ENCODE data around the gene BTBD7. TPM values are rescaled to one million over a fixed set of nuclear protein-coding genes. Genes with fewer than 3 reads are reported as not detected.

BTBD7 gene
- total RNA-seq, 1 experiment from 2014 or later = 30.1 TPM

DNA sequence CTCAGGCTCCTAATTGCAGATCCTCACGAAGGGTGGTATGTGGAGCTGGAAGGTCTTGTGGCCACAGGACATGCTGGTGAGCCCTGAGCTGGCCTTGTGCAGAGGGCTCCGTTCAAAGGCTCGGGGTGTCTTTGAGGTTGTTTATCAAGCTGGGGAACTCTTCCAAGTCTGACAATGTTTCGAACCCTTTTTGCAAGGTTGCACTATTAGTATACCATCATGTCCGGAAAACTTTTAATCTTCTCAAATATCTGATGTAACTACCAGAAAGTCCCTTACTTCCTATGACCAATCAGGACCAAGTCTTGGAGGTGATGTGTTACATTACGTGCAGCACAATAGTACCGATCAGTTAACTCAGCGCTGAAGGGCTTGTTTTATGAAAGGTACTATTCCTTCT lies 104.3 kb downstream of the BTBD7 start:
- no peak for TF ChIP-seq EZH2 (IDR thresholded peaks at IDR 0.05; ENCODE audit: low read depth)
- TF ChIP-seq, protein P1, sequence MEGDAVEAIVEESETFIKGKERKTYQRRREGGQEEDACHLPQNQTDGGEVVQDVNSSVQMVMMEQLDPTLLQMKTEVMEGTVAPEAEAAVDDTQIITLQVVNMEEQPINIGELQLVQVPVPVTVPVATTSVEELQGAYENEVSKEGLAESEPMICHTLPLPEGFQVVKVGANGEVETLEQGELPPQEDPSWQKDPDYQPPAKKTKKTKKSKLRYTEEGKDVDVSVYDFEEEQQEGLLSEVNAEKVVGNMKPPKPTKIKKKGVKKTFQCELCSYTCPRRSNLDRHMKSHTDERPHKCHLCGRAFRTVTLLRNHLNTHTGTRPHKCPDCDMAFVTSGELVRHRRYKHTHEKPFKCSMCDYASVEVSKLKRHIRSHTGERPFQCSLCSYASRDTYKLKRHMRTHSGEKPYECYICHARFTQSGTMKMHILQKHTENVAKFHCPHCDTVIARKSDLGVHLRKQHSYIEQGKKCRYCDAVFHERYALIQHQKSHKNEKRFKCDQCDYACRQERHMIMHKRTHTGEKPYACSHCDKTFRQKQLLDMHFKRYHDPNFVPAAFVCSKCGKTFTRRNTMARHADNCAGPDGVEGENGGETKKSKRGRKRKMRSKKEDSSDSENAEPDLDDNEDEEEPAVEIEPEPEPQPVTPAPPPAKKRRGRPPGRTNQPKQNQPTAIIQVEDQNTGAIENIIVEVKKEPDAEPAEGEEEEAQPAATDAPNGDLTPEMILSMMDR (conservative IDR thresholded peaks at IDR 0.05) = no peak
- no peaks in the 10 kb centered on the region; the same call in 1 of the 2 replicates for H3K36me3 ChIP-seq (ENCODE audit: low read depth)
- no peaks in the 10 kb centered on the region for H3K27me3 ChIP-seq (ENCODE audit: insufficient read depth, low read depth)
- POLR2A ChIA-PET (ENCODE audit: unreplicated experiment) = no interaction called here
- H3K4me1 ChIP-seq (replicated peaks; ENCODE audit: insufficient read depth) = no peaks in the 10 kb centered on the region
- H3K4me2 ChIP-seq = no peak overlapping the region
- no peak overlapping the region for H2AFZ ChIP-seq
- H3K9me2 ChIP-seq (ENCODE audit: insufficient read depth) = no peaks in the 10 kb centered on the region
- no peaks in the 10 kb centered on the region for H3K79me2 ChIP-seq (ENCODE audit: low read depth)
- CTCF ChIA-PET = no interaction called here
- no peaks in the 10 kb centered on the region for H4K20me1 ChIP-seq (ENCODE audit: insufficient read depth)
- H3K9me3 ChIP-seq (ENCODE audit: insufficient read depth, low read depth) = no peaks in the 10 kb centered on the region
- no peak for DNase-seq
- H3K27ac ChIP-seq = no peak overlapping the region
- intact Hi-C loops (cut with micrococcal nuclease; ENCODE audit: unreplicated experiment) = no loop called here
- H3F3A ChIP-seq (ENCODE audit: insufficient read depth, low read depth) = no peaks in the 10 kb centered on the region
- H3K4me3 ChIP-seq = no peak overlapping the region
- no TSS peak for BruUV-seq (replicated peaks)

DNA sequence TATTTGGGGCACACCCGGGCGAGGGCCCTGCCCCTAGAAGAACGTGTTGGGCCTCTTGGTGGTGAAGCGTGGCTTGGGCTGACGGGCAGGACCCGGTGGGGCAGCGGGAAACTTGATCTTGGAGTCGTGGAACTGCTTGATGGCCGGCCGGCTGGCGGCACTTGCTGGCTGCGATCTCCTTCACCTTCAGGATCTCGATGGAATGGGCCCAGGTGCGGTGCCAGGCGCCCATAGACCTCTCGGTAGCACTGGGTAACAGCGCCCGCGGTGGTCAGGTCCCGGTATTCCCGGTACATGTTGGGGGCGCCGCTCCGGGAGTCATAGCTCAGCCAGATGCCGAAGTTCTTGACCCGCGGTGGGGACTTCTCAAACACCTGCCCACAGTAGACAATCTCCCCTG lies 109.3 kb downstream of the BTBD7 start:
- Histone ChIP-seq H3K79me2 (ENCODE audit: low read depth) (no peaks in the 10 kb centered on the region), H3K4me3 (no peak overlapping the region), H3K9me3 (ENCODE audit: insufficient read depth, low read depth) (no peaks in the 10 kb centered on the region), H3K9me2 (ENCODE audit: insufficient read depth) (no peaks in the 10 kb centered on the region), H3K4me2 (no peak overlapping the region), H3K27me3 (ENCODE audit: insufficient read depth, low read depth) (no peaks in the 10 kb centered on the region), H3K36me3 (ENCODE audit: low read depth) (no peaks in the 10 kb centered on the region; the same call in 1 of the 2 replicates), H4K20me1 (ENCODE audit: insufficient read depth) (no peaks in the 10 kb centered on the region), H2AFZ (no peak overlapping the region), H3K27ac (no peak overlapping the region), H3K4me1 (replicated peaks; ENCODE audit: insufficient read depth) (no peaks in the 10 kb centered on the region), H3F3A (ENCODE audit: insufficient read depth, low read depth) (no peaks in the 10 kb centered on the region)
- no peak for TF ChIP-seq EZH2 (IDR thresholded peaks at IDR 0.05; ENCODE audit: low read depth)
- TF ChIP-seq, protein P1 (conservative IDR thresholded peaks at IDR 0.05) = no peak
- no TSS peak for BruUV-seq (replicated peaks)
- ChIA-PET POLR2A (ENCODE audit: unreplicated experiment) (no interaction called here), CTCF (no interaction called here)
- intact Hi-C loops (cut with micrococcal nuclease; ENCODE audit: unreplicated experiment) = no loop called here
- DNase-seq = no peak

DNA sequence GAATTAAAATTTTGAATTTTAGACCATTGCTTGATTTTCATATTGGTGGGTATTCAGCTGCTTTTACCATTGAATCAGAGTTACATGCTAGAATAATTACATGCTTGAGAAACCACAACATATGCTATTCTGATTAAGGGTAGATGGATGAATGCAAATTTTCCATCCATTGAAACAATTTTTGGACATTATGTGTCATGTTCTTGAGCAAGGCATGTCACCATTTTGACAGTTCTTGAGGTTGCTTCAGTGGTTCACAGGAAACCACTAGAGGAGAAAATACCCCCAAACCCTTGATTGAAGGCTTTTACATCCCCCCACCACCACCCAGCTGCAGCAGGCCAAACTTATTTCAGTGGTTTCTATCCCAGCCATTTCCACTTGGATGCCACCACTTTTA lies 112.3 kb downstream of the BTBD7 start:
- no peaks in the 10 kb centered on the region for H3K9me3 ChIP-seq (ENCODE audit: insufficient read depth, low read depth)
- no peaks in the 10 kb centered on the region for H3K9me2 ChIP-seq (ENCODE audit: insufficient read depth)
- H4K20me1 ChIP-seq (ENCODE audit: insufficient read depth) = no peaks in the 10 kb centered on the region
- no peaks in the 10 kb centered on the region; the same call in 1 of the 2 replicates for H3K36me3 ChIP-seq (ENCODE audit: low read depth)
- H3K4me1 ChIP-seq (replicated peaks; ENCODE audit: insufficient read depth) = no peaks in the 10 kb centered on the region
- no peak overlapping the region for H3K4me3 ChIP-seq
- H3K79me2 ChIP-seq (ENCODE audit: low read depth) = no peaks in the 10 kb centered on the region
- POLR2A ChIA-PET (ENCODE audit: unreplicated experiment) = no interaction called here
- H2AFZ ChIP-seq = no peak overlapping the region
- no TSS peak for BruUV-seq (replicated peaks)
- no peak overlapping the region for H3K4me2 ChIP-seq
- no peaks in the 10 kb centered on the region for H3F3A ChIP-seq (ENCODE audit: insufficient read depth, low read depth)
- H3K27me3 ChIP-seq (ENCODE audit: insufficient read depth, low read depth) = no peaks in the 10 kb centered on the region
- TF ChIP-seq, protein P1 (conservative IDR thresholded peaks at IDR 0.05) = no peak
- no peak for TF ChIP-seq EZH2 (IDR thresholded peaks at IDR 0.05; ENCODE audit: low read depth)
- CTCF ChIA-PET = no interaction called here
- intact Hi-C loops (cut with micrococcal nuclease; ENCODE audit: unreplicated experiment) = no loop called here
- DNase-seq = no peak
- H3K27ac ChIP-seq = no peak overlapping the region
